Measurements from ENCODE around the gene RBM10. TPM values are rescaled to one million over a fixed set of nuclear protein-coding genes. Genes with fewer than 3 reads are reported as not detected.

RBM10 gene
- total RNA-seq, 1 experiment from 2014 or later, result 69.5 TPM

DNA sequence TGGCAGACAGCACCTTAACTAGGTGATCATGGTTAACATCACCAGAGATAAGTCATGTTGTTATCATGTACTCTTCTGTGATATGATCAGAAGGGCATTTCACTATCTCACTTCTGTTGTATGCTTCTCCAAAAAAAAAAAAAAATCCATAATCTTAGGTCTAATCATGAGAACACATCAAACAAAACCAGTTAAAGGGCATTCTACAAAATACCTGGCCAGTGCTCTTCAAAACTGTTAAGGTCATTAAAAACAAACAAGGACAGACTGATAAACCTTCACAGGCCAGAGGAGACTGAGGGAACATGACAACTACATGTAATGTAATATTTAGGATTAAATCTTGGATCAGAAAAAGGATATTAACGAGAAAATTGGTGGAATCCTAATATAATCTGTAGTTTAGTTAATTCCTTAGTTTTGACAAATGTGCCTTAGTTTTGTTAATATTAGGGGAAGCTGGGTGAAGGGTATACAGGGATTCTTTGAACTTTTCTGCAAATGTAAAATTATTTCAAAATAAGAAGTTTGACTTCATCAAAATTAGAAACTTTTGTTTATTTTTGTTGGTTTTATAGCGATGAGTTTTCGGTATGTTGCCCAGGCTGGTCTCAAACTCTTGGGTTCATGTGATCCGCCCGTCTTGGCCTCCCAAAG, 18.0 kb downstream of the RBM10 start:
- H3K36me3 Mint-ChIP-seq (ENCODE audit: insufficient read depth, unreplicated experiment), result peaks cover 40% of the 10 kb centered on the region
- ChIA-PET POLR2A (no interaction called here), CTCF (interaction anchor here (0.6 to 0.7 kb wide), 2 partner anchors 9 to 400 kb away, joined by 3 read pairs; no protein-coding TSS in a partner anchor)
- no peak for TF ChIP-seq CTCF (IDR thresholded peaks at IDR 0.05; ENCODE audit: unreplicated experiment)
- DNase-seq (ENCODE audit: unreplicated experiment), result no peak
- peaks cover 8% of the 10 kb centered on the region for H3K27me3 Mint-ChIP-seq (ENCODE audit: insufficient read depth, unreplicated experiment)
- no peaks in the 10 kb centered on the region for H3K9me3 Mint-ChIP-seq (ENCODE audit: unreplicated experiment)
- no TSS peak for BruUV-seq (replicated peaks)
- no peak overlapping the region for H3K4me3 Mint-ChIP-seq (ENCODE audit: unreplicated experiment)
- H3K4me1 Mint-ChIP-seq (ENCODE audit: insufficient read depth, unreplicated experiment), result no peaks in the 10 kb centered on the region
- intact Hi-C loops (cut with micrococcal nuclease), result no loop called here
- no peak overlapping the region for H3K27ac Mint-ChIP-seq (ENCODE audit: low read depth, unreplicated experiment)

GRCh38 chrX:47164420-47164819, 19.4 kb downstream of the RBM10 start:
- Mint-ChIP-seq H3K9me3 (ENCODE audit: unreplicated experiment) (no peaks in the 10 kb centered on the region), H3K4me3 (ENCODE audit: unreplicated experiment) (no peak overlapping the region), H3K36me3 (ENCODE audit: insufficient read depth, unreplicated experiment) (peaks cover 36% of the 10 kb centered on the region), H3K4me1 (ENCODE audit: insufficient read depth, unreplicated experiment) (no peaks in the 10 kb centered on the region), H3K27ac (ENCODE audit: low read depth, unreplicated experiment) (no peak overlapping the region), H3K27me3 (ENCODE audit: insufficient read depth, unreplicated experiment) (peaks cover 22% of the 10 kb centered on the region)
- BruUV-seq (replicated peaks), result no TSS peak
- POLR2A ChIA-PET, result interaction anchor here (0.6 kb wide), 1 partner anchor 24 kb away, joined by 4 read pairs; no protein-coding TSS in a partner anchor
- DNase-seq (ENCODE audit: unreplicated experiment), result no peak
- CTCF ChIA-PET, result interaction anchor here (0.7 to 1.0 kb wide), 2 partner anchors 10 to 32 kb away, joined by 3 to 4 read pairs; no protein-coding TSS in a partner anchor
- no peak for TF ChIP-seq CTCF (IDR thresholded peaks at IDR 0.05; ENCODE audit: unreplicated experiment)
- intact Hi-C loops (cut with micrococcal nuclease), result no loop called here

DNA sequence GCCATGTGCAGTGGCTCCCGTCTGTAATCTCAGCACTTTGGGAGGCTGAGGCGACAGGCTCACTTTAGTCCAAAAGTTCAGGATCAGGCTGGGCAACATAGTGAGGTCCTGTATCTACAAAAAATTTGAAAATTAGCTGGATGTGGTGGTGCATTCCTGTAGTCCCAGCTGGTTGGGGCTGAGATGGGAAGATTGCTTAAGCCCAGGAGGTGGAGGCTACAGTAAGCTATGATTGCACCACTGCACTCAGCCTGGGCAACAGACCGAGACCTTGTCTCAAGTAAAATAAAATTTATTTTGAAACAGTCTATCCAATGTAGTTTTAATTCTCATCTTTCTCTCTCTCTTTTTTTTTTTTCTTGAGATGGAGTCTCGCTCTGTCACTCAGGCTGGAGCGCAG, 21.1 kb downstream of the RBM10 start:
- CTCF ChIA-PET, result no interaction called here
- peaks cover 34% of the 10 kb centered on the region for H3K36me3 Mint-ChIP-seq (ENCODE audit: insufficient read depth, unreplicated experiment)
- H3K9me3 Mint-ChIP-seq (ENCODE audit: unreplicated experiment), result no peaks in the 10 kb centered on the region
- POLR2A ChIA-PET, result no interaction called here
- no TSS peak for BruUV-seq (replicated peaks)
- intact Hi-C loops (cut with micrococcal nuclease), result no loop called here
- TF ChIP-seq CTCF (IDR thresholded peaks at IDR 0.05; ENCODE audit: unreplicated experiment), result no peak
- H3K27ac Mint-ChIP-seq (ENCODE audit: low read depth, unreplicated experiment), result no peak overlapping the region
- peaks cover 38% of the 10 kb centered on the region for H3K27me3 Mint-ChIP-seq (ENCODE audit: insufficient read depth, unreplicated experiment)
- DNase-seq (ENCODE audit: unreplicated experiment), result no peak
- no peaks in the 10 kb centered on the region for H3K4me1 Mint-ChIP-seq (ENCODE audit: insufficient read depth, unreplicated experiment)
- H3K4me3 Mint-ChIP-seq (ENCODE audit: unreplicated experiment), result no peak overlapping the region

- no TSS peak for BruUV-seq (replicated peaks)
- Mint-ChIP-seq H3K27ac (ENCODE audit: low read depth, unreplicated experiment) (no peak overlapping the region), H3K27me3 (ENCODE audit: insufficient read depth, unreplicated experiment) (peaks cover 62% of the 10 kb centered on the region), H3K9me3 (ENCODE audit: unreplicated experiment) (no peaks in the 10 kb centered on the region), H3K36me3 (ENCODE audit: insufficient read depth, unreplicated experiment) (peaks cover 30% of the 10 kb centered on the region), H3K4me1 (ENCODE audit: insufficient read depth, unreplicated experiment) (no peaks in the 10 kb centered on the region), H3K4me3 (ENCODE audit: unreplicated experiment) (no peak overlapping the region)
- ChIA-PET CTCF (no interaction called here), POLR2A (no interaction called here)
- no peak for DNase-seq (ENCODE audit: unreplicated experiment)
- intact Hi-C loops (cut with micrococcal nuclease), result no loop called here
- no peak for TF ChIP-seq CTCF (IDR thresholded peaks at IDR 0.05; ENCODE audit: unreplicated experiment)
Measured at GRCh38 chrX:47168495-47169073, 23.6 kb downstream of the RBM10 start.

Measured in MCF 10A (cell line).